HL-60/S4 treated with phorbol 12-myristate 13-acetate at 8.2 ng/mL for 4 days and 3 days (cell line): ENCODE results near the gene CCM2.

Experiments used
- in situ Hi-C: fragments of 300-500 bp; cut with MboI; formaldehyde crosslinking; loops from 2 replicates; pipeline ENCODE4 v1.15.0; 2022; ENCODE audit warnings: low sequenced_read_pairs

The CCM2 gene

DNA sequence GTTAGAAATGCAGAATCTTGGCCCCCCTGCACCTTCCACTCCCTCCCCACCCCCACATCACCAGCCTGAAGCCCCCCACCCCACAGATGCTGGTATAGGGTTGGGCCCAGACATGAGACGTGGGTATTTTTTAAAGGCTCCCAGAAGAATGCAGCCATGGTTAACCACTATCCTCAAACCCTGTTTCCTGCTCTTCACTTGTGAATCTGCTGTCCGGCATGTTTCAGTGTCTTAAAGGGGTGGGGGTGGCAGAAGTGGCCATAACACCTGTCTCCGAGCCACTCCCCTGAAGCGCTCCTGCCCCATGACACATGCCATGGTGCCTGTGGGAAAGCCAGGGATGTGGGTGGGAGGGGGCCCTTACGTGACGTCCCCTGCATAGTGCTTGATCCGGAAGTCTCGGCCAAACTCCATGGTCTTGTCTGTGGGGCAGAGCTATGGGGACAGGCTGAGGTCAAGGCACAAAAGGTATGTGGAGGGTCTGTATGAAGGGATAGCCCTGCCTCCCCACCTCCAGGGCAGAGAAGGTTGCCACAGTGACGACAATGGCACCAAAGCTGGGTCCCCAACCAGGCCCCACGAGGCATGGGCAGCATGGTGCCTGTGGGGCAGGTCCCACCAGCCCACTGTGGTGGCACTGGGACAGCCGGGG is 30.8 kb upstream of the CCM2 start:
- in situ Hi-C loops, result no loop called here

DNA sequence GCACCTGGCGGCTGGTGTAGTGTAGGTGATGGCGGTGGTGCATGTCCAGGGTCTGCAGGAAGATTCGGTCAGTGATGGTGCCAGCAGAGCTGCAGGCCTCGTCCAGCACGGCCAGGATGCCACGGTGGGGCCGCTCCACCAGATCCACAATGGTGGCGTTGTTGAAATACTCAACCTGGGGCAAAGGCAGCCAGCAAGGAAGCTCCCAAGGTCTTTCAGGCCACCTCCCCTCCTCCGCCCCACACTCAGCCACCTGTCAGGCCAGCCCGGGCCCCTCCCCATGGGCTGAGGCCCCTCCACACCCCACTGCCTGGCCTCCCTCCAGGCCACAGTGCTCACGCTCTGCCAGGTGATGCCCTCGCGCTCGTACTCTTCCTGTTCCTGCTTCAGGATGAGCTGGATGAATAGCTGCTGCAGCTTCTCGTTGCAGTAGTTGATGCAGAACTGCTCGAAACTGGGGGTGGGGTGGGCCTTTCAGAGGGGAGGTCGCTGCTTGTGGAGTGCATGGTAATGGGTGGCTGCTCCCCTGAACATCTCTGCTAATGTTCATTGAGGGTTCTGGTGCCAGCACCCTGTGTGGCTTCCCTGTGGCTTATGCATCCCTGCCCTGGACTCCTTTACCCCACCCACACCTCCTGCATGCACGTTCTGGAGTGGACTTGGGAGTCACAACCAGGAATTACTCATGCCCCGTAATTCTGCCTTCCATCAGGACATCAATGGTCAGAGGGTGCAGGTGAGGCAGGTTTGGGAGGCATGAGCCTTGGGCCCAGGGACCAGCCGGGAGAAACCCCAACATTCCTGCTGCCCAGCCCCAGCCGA is 30.1 kb upstream of the CCM2 start:
- in situ Hi-C loops, result no loop called here

DNA sequence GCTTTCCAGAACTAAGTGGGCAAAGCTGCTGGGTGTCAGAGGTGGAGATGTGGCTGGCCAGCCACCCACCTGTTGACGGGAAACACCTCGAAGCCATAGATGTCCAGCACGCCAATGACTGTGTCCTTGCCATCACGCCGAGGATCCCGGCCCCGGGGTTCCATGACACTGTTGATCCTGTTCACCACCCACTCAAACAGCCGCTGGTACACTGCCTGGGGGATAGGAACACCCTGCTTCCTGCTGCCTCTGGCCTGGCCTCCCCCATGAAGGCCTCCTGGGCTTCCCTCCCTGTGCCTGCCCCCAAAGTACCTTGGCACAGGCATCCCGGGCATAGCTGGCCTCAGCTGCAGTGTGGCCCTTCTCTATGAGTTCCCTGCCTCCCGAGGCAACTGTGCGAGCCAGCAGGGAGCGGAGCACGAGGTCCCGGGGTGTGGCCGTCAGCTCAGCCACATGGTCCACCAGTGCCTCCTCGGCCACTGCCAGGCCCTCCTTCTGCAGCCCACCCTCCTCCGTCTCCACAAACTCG is 29.4 kb upstream of the CCM2 start:
- in situ Hi-C loops, result no loop called here

DNA sequence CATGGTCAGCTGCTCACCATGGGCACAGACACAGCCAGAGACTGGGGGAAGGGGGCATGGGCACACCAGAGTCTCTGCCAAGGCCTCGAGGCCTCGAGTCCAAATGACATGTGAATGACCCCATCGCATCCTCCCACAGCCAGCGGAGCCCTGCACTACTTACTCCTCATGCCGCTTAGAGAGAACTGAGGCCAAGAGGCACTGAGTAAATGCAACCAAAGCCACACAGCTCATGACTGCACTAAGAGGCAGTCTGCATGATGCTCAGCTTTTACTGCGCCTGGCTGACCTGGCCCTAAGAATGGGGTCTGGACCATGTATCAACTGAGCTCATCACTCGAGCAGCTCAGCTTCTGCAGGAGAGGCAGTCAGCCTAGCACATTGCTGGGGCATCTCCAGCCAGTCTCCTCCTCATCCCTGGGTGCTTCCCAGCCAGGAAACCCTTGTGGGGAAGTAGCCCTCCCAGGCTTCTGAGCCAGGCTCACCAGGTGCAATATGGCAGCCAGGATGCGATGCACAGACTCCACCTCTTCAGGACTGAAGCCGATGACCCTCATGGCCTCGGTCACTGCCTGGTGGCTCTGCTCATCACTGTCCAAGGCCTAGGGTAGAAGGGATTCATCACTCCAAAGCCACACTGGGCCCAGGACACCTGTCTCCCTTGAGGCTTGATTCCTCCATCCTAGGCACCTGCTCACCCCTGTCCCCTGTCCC is 28.7 kb upstream of the CCM2 start:
- in situ Hi-C loops, result no loop called here

DNA sequence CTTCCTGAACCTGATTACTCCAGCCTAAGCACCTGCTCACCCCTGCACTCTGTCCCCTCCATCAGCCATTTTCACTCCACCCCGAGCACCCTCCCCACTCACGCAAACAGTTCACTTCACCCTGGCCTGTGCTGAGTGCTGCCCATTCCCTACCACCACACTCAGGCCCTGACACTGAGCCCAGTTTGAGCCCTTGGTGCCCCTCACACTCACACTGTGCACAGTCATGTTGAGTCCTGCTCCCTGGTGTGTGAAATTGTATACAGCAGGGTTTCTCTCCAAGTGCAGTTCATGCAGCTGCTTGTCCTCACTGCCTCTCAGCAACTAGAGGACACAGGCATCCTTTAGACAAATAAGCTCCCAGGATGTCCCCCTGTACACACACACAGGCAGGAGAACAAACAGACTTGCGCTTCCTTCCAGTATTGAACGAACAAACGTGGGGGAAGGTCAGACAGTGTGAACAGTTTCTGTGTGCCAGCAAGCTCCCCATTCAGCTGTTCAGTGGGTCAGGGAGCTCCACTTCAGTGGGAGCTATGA is 28.0 kb upstream of the CCM2 start:
- in situ Hi-C loops, result no loop called here

DNA sequence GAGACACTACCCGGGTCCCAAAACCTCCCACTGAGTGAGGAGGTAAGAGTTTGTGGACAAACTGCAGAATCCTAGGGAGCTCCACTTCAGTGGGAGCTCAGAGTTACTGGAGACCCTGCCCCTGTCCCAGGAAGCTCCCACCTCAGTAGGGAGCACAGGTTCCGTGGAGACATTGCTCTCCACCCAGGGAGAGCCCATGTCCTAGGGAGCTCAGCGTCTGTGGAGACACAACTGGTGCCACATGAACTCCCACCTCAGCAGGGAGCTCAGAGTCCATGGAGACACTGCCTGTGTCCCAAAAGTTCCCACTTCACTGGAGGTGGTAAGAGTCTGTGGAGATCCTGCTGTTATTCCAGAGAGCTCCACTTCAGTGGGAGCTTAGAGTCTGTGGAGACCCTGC is 27.4 kb upstream of the CCM2 start:
- in situ Hi-C loops, result no loop called here

DNA sequence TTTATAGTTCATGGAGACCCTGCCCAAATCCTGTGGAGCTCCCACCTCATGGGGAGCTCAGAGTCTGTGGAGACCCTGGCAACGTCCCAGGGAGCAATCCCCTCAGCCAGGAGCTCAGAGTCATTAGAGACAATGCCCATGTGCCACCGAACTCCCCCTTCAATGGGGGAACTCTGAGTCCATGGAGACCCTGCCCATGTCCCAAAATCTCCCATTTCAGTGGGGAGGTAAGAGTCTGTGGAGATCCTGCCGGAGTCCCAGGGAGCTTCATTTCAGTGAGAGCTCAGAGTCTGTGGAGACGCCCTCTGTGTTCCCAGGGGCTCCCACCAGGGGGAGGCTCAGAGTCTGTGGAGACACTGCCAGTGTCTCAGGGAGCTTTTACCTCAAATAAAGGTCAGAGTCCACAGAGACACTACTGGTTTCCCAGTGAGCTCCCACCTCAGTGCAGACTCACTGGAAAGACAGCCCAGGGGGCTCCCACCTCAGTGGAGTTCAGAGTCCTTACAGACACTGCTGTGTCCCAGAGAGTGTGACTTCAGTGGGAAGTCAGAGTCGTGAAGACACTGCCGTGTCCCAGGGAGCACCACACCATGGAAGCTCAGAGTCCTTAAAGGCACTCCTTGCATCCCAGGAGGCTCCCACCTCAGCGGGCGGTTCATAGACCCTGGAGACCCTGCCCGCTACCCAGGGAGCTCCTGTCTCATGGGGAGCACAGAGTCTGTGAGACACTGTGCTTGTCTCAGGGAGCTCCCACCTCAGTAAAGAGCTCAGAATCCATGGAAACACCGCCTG is 26.2 kb upstream of the CCM2 start:
- in situ Hi-C loops, result no loop called here

DNA sequence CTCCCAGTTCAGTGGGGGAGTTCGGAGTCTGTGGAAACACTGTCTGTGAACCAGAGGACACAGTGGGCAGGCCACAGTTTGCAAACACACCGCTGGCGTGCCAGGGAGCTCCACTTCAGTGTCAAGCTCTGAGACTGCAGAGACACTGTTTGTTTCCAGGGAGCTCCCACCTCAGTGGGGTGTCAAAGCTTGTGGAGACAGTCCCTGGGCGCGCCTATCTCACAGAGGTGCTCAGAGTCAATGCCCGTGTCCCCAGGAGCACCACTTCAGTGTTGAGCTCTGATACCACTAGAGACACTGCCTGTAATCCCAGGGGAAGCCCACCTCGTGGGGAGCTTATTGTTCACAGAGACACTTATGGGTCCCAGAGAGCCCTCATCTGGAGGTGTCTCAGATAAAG is 25.5 kb upstream of the CCM2 start:
- in situ Hi-C loops, result no loop called here

DNA sequence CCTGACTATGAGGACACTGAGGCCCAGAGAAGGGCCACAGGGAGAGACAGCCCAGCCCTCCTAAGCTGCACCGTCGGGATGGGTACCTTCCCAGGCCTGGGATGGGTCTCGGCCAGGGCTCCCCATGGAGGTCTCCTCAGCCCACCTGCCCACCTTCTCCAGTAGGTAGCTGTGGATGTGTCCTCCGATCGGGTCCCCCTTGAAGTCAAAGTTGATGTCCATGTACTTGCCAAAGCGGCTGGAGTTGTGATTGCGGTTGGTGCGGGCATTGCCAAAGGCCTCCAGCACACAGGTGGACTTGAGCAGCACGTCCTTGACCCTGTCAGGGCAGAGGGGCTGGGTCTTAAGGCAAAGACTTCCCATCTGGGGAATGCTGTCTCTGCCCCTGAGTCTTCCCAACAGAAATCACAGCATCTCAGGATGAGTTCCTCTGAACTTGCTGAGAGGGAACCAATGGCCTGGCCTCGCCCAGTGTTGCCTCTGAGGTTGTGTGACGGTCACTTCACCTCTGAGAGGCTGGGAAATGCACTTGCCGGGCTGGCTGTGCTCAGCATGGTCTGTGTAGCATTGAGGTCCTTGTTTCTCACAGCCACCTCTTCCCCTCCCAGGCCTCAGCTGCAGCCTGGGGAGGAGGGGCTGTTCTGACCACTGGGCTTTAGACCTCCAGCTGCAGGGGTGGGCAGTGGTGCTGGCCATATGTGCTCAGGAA is 24.5 kb upstream of the CCM2 start:
- in situ Hi-C loops, result no loop called here

DNA sequence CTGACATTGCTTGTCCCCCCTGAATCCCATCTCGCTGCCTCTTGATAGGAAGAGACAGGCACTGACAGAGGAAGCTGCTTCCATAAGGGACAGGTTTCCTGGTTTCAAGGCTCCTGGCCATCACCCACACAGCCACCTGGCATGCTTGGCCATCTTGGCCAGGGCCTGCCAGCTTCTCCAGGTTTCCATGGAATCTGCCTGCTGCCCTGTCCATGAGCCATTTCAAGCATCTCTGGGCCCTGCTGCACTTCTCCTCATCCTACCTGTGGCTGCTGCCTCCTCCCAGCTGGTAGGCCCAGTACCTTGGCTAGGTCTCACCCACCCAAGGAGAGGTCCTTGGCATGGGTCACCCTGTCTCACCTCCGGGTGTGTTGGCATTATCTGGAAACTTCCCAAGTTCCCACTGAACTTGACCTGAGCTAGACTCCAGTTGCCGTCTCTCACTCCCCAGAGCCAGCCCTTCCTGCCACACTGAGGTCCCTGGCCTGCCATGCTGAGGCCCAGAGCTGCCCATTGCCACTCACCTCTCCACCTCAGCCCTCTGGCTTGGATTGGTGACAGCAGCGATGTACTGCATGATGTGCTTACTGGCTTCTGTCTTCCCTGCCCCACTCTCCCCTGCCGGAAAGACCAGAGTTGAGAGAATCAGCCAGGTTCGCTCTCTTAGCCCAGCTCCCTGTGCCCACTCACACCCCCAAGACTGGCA is 23.8 kb upstream of the CCM2 start:
- in situ Hi-C loops, result no loop called here

DNA sequence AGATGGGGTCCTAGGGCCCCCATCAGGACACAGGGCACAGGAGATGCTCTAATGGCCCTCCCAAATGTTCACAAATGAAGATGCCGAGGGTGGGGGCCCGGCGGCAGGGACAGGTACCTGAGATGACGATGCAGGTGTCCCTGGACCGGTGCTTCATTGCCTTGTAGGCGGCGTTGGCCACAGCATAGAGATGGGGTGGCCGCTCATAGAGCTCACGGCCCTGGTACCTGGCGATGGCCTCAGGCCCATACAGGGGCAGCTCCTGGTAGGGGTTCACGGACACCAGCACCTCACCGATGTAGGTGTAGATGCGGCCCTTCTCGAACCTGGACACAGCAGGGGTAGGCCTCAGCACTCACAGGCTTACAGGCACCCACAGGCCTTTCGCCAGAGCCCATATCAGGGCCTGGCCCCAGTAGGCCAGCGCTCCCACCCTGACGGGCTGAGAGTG is 23.2 kb upstream of the CCM2 start:
- in situ Hi-C loops, result no loop called here

DNA sequence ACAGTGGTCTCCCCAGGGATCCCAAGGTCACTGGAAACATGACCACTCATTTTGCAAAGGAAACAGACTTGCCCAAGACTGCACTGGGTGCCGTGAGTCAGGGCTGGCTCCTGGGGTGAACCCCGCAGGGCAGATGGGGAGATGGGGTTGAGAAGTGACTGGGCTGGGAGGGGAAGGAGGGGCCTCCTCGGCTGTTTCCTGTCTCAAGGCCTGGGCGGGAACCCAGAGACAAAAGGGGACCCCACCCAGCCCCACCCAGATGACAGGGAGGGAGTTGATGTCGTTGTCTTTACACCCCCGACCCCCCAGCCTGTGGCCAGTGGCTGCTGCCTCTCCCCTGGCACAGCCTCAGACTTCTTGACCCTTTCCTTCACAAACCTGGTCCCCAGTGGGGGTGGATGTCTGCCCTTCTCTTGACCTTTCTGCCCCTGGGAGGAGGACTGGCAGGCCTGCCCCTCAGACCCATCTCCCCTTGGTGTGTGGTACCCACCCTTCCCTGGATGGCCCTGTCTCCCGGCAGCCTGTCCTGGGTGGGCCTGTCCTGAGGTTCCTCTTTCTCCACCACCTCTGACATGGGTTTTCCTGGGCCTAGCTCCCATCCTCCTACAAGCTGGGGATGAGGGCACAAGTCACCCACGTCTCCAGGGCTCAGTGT is 22.6 kb upstream of the CCM2 start:
- in situ Hi-C loops, result no loop called here

DNA sequence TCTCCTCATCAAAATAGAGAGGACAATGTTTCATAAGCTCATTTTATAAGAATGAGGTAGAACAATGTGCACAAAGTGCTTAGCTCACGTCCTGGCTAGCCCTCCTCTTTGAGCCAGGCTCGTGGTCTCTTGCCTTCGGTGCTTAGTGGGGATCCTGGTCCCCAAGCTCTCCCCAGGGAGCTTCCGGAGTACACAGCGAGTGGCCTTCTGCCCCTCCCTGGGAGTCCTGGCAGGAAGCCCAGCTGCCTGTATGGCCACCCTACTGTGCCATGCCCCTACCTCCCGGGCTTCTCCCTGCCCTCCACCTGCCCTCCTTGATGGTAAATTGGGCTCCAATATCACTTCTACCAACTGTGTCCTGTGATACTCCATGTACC is 22.1 kb upstream of the CCM2 start:
- in situ Hi-C loops, result no loop called here

DNA sequence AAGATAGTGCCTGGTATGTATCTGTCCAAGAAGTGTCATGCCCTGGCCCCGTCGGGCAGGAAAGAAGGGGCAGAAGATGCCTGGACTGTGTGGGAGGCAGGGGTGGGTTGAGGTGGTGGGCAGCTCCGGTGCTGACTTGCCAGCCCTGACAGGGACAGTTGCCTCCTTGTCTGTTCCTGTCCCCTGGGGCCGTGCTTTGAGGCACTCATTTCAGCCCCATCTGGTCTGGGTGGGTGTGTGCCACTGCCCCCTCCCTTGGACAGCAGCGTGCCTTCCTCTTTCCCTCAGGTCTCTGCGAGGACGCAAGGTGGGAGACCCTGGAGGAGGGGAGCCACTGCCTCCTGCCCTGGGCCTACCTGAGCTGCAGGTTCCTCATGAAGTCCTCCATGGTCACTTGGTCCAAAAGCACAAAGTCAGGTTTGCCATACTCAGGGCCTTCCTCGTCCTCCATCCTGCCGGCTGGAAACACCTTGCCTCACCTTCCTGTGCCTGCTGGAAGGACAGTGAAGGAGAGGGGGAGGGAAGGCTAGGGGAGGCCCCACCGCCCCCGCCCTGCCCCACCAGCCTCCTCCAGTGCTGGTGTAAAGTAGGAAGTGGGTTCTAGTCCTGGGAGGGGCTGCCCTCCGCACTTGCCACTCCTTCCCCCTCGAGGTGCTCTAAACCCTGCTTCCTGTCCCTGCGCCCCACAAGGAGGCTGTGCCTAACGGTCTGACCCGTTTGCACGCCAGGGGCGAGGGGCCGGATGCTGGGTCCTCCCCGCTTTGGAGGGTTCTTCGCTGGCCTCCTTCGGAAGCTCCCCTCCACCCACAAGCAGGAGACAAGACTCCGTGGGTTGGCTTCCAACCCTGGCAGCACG is 21.3 kb upstream of the CCM2 start, which contains the start of gene MYO1G:
TSS of gene MYO1G (minus strand) at position 505 of the 856 bp plus-strand sequence. CDS start at position 451, 54 bp downstream.
- in situ Hi-C loops, result no loop called here

DNA sequence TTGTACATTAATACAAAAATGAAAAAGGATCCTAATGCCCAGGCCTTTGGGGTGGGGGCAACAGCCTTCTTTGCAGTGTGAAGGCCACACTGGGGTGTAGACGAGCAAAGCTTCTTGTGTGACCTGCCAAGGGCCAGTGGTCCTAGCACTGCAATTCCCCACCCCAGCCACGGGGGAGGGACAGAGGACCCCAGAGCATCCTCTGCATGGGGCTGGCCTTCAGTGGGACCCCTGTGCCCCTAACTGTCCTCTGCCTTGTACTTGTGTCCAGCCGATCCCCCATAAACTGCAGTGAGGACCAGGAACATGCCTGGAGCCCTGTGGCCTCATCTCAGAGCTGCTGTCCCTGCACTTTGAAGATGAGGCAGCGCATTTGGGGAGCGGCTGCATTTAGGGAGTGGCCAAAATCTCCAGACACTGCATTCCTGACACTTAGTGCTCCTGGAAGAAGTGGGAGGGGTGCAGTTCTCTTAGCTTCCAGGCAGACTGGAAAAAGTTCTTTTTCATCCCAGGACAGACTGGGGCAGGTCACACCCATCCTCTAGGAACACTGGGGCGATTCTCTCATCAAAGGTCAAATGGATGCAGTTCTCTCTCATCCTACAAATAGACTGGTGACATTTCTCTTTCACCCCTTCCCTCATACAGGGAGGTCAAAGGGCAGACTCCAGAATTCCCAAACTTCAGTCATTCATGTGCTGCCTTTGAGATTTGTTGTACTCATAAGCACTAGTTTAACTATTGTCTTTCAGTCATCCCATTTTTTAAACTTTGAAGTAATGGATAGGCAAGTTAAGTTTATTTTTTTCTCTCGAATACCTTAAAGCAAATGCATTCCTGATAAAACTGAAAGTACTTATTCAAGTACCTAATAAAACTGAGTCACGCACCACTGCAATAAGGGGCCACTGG is 20.3 kb upstream of the CCM2 start:
- in situ Hi-C loops, result no loop called here

DNA sequence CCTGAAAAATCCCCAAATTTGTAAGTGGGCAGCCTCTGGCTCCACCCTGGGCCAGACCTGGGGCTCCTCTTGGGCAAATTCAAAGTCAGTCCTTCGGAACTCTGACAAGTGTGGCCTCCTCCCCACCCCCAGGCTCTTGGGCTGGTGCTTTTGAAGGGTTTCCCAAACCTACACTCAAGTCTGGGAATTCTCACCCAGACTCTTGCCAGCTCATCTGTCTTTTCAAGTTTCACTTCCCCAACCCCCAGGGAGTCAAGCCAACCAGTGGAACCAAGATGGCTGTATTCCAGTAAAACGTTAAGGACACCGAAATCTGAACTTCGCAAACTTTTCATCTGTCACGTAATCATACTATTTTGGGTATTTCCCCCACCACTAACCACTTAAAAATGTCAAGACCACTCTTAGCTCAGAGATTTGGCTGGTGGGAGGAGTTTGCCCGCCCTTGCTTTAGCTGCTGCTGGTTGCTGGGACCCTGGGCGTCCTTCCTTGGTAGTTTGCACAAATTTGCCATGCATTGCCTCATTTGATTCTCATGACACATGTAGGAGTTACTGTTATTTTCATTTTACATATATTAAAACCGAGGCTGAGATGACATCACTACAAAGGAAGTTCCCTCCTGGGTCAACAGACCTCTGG is 19.5 kb upstream of the CCM2 start:
- in situ Hi-C loops, result no loop called here
